Measurements from ENCODE around the gene EXOC3L4.
"Not testable (repeated sequence)": the region's sequence is repeated elsewhere in the genome, so short reads cannot be mapped to it uniquely, and the experiment has no call there.

The EXOC3L4 gene

GRCh38 chr14:103155010-103155409 lies 60.5 kb downstream of the EXOC3L4 start:
- no peaks in the 10 kb centered on the region for H3K9me3 ChIP-seq
- H3K4me3 ChIP-seq = no peak overlapping the region
- no peaks in the 10 kb centered on the region for H3K4me1 ChIP-seq
- H3K27me3 ChIP-seq (ENCODE audit: low read depth) = no peaks in the 10 kb centered on the region; the same call in 1 of the 2 replicates
- no peaks in the 10 kb centered on the region for H3K36me3 ChIP-seq (replicated peaks)
- DNase-seq (ENCODE audit: low spot score in 2 of 2) = no peak
- in situ Hi-C loops (cut with MboI; ENCODE audit: low sequenced_read_pairs) = no loop called here

GRCh38 chr14:103155416-103155815 lies 60.9 kb downstream of the EXOC3L4 start:
- H3K4me3 ChIP-seq; H3K27me3 ChIP-seq (ENCODE audit: low read depth); H3K4me1 ChIP-seq; DNase-seq (ENCODE audit: low spot score in 2 of 2); H3K9me3 ChIP-seq; in situ Hi-C loops (cut with MboI; ENCODE audit: low sequenced_read_pairs); H3K36me3 ChIP-seq (replicated peaks): not testable (repeated sequence)

- Histone ChIP-seq H3K36me3 (replicated peaks) (no peaks in the 10 kb centered on the region), H3K9me3 (no peaks in the 10 kb centered on the region), H3K27me3 (ENCODE audit: low read depth) (no peaks in the 10 kb centered on the region; the same call in 1 of the 2 replicates), H3K4me3 (no peak overlapping the region), H3K4me1 (no peaks in the 10 kb centered on the region)
- DNase-seq (ENCODE audit: low spot score in 2 of 2) = no peak
- in situ Hi-C loops (cut with MboI; ENCODE audit: low sequenced_read_pairs) = no loop called here
Measured at GRCh38 chr14:103155826-103156394, 61.4 kb downstream of the EXOC3L4 start.

GRCh38 chr14:103156651-103157378 lies 62.3 kb downstream of the EXOC3L4 start:
- Histone ChIP-seq H3K36me3 (replicated peaks) (no peaks in the 10 kb centered on the region), H3K27me3 (ENCODE audit: low read depth) (no peaks in the 10 kb centered on the region; the same call in 1 of the 2 replicates), H3K9me3 (no peaks in the 10 kb centered on the region), H3K4me1 (no peaks in the 10 kb centered on the region), H3K4me3 (no peak overlapping the region)
- DNase-seq (ENCODE audit: low spot score in 2 of 2) = no peak
- in situ Hi-C loops (cut with MboI; ENCODE audit: low sequenced_read_pairs) = no loop called here

- Histone ChIP-seq H3K9me3 (no peaks in the 10 kb centered on the region), H3K36me3 (replicated peaks) (no peaks in the 10 kb centered on the region), H3K4me3 (no peak overlapping the region), H3K27me3 (ENCODE audit: low read depth) (no peaks in the 10 kb centered on the region; the same call in 1 of the 2 replicates), H3K4me1 (no peaks in the 10 kb centered on the region)
- DNase-seq (ENCODE audit: low spot score in 2 of 2) = no peak
- in situ Hi-C loops (cut with MboI; ENCODE audit: low sequenced_read_pairs) = no loop called here
Measured at GRCh38 chr14:103157969-103158368, 63.4 kb downstream of the EXOC3L4 start.

GRCh38 chr14:103158688-103159087 lies 64.2 kb downstream of the EXOC3L4 start:
- DNase-seq (ENCODE audit: low spot score in 2 of 2) = no peak
- in situ Hi-C loops (cut with MboI; ENCODE audit: low sequenced_read_pairs) = no loop called here
- H3K9me3 ChIP-seq = no peaks in the 10 kb centered on the region
- H3K4me3 ChIP-seq = no peak overlapping the region
- peaks cover under 1% of the 10 kb centered on the region; the same call in 1 of the 2 replicates for H3K27me3 ChIP-seq (ENCODE audit: low read depth)
- no peaks in the 10 kb centered on the region for H3K36me3 ChIP-seq (replicated peaks)
- H3K4me1 ChIP-seq = no peaks in the 10 kb centered on the region
